Keratinocyte (primary cell): ENCODE results near the gene FGGY.

Experiments
- EZH2 ChIP-seq: IDR thresholded peaks from one replicate; pipeline ENCODE4 v1.6.1; 2012; ENCODE audit warnings: inconsistent platforms, mild to moderate bottlenecking, low read length, moderate library complexity
- TF ChIP-seq, protein P1 (sequence below), 3 experiments: IDR thresholded peaks in 1 of 3; conservative IDR thresholded peaks in 1 of 3; optimal IDR thresholded peaks in 1 of 3; 2 replicates in 2 of 3; 3 replicates in 1 of 3; pipeline versions ENCODE3 to v1.5.1; 2011; ENCODE audit warnings: low read length in 3 of 3, mild to moderate bottlenecking in 3 of 3, moderate library complexity in 2 of 3, control low read depth in 1 of 3, inconsistent platforms in 1 of 3; ENCODE audit not compliant: insufficient read depth in 2 of 3; ENCODE audit errors: extremely low read depth in 1 of 3

DNA sequence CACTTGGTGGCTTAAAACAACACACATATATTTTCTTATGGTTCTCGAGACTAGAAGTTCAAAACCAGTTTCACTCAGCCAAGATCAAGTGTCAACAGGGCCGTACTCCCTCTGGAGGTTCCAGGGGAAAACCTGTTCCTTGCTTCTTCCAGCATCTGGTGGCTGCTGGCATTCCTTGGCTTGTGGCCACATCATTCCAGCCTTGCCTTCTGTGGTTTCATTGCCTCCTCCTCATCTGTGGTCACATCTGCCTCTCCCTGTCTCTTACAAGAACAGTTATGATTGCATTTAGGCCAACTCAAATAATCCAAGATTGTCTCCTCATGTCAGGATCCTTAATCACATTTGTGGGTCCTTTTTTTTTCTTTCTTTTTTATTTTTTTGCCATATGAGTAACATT, 277.2 kb downstream of the FGGY start:
- TF ChIP-seq, protein P1, sequence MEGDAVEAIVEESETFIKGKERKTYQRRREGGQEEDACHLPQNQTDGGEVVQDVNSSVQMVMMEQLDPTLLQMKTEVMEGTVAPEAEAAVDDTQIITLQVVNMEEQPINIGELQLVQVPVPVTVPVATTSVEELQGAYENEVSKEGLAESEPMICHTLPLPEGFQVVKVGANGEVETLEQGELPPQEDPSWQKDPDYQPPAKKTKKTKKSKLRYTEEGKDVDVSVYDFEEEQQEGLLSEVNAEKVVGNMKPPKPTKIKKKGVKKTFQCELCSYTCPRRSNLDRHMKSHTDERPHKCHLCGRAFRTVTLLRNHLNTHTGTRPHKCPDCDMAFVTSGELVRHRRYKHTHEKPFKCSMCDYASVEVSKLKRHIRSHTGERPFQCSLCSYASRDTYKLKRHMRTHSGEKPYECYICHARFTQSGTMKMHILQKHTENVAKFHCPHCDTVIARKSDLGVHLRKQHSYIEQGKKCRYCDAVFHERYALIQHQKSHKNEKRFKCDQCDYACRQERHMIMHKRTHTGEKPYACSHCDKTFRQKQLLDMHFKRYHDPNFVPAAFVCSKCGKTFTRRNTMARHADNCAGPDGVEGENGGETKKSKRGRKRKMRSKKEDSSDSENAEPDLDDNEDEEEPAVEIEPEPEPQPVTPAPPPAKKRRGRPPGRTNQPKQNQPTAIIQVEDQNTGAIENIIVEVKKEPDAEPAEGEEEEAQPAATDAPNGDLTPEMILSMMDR (optimal IDR thresholded peaks at IDR 0.05 in 1 of 3, IDR thresholded peaks at IDR 0.05 in 1 of 3, conservative IDR thresholded peaks at IDR 0.05 in 1 of 3; ENCODE audit: extremely low read depth in 1 of 3, insufficient read depth in 2 of 3, low read length in 3 of 3): no peak
- TF ChIP-seq EZH2: no peak
